Measurements from ENCODE around the gene IFNAR2. TPM values are rescaled to one million over a fixed set of nuclear protein-coding genes. Genes with fewer than 3 reads are reported as not detected.

IFNAR2 gene
- total RNA-seq, result 9.0 TPM

DNA sequence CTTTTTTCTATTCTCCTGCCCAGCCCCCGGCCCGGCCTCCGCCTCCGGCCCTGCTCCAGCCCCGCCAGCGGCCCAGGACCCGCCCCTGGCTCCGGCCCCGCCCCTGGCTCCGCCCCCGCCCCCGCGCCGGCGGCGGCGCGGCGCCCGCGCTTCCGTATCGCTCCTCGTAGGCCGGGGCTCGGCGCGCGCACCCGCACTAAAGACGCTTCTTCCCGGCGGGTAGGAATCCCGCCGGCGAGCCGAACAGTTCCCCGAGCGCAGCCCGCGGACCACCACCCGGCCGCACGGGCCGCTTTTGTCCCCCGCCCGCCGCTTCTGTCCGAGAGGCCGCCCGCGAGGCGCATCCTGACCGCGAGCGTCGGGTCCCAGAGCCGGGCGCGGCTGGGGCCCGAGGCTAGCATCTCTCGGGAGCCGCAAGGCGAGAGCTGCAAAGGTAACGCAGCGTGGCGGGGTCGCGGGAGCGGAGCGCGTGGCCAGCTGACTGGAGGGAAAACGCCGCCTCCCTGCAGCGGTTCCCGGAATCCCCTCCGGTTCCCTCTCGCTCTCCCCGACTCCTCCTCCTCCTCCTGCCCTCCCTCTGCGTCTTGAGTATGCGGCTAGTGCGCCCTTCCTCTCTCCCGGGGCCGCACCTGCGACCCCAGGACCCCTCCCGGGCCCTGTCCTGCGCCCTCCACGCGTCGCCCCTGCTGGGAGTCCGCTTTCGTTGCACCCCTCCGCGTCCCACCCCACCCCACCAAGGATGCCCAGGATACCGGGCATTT lies at the start of gene IFNAR2:
Gene IFNAR2, plus strand, starts transcription at position 155 of the 761 bp plus-strand sequence. CDS start 11,985 bp downstream, outside the sequence.
- peak; percentile 41 for DNase-seq

DNA sequence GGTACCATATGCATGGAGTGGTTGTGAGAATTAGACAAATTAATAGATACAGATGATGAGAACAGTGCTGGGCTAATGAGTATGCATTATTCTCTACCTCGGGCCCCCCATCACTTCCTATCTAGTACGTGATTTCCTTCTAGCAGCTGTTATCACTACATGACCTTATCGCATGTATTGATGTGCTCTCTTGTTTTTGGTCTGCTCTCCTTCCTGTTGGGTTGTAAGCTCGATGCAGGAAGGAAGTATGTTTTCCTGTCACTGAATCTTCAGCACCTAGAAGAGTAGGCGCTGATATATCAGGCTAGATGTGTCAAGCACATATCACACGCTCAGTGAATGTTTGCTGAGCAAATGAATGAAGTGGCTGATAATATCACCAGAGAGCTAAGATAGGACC lies 43.9 kb upstream of the IFNAR2 start:
- DNase-seq, result no peak

DNA sequence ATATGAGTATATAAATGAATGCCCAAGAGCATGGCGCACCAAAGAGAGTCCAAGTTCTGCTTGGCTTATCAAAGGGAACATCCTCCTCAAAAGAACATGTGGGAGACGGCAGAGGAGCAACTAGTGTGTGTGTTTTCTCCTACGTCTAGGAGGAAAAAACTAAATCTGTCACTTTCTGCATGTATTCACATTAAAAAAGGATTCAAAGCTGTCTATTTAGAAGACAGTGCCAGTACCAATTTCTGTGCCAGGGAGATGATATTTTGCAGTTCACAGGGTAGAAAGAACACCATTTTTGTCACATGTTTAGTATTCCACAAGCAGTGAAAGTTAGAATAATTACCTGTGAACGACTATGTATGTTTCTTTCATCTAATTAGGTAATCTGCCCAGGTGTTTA lies 42.5 kb upstream of the IFNAR2 start:
- DNase-seq, result no peak

DNA sequence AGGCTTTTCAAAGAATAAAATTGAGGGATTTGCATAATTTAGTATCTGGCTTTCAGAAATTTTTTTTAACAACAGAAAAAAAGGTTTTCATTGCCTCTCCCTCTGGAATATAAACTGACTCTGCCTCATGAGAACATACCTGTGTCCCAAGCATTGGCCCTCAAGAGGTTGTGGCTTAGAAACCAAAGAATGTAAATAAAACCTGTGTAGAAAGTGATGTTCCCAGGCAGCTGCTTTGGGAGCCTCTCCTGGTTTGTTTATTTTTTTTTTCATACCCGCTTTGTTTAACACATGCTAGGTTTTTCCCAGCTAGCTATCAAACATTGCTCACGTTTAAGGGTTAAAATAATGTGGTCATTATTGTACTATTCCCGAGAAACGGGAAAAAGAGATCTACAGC lies 40.5 kb upstream of the IFNAR2 start:
- DNase-seq, result no peak

DNA sequence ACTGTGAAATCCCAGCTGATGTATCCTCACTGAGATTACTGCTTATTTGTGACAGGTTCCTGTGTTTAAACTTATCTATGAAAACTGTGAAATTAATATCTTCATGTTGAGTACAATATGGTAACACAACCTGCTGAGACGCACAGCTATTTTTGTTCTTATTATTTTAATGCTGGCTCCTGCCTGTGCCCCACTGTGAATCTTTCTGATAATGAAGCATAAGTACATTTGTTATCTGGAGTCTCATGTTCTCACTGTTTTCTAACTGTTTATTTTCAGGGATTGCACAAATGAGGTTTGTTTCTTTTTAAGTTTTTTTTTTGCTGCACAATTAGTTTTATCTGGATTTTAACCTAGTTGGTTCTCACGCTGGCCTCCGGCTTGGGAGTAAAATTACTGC lies 39.9 kb upstream of the IFNAR2 start:
- no peak for DNase-seq

DNA sequence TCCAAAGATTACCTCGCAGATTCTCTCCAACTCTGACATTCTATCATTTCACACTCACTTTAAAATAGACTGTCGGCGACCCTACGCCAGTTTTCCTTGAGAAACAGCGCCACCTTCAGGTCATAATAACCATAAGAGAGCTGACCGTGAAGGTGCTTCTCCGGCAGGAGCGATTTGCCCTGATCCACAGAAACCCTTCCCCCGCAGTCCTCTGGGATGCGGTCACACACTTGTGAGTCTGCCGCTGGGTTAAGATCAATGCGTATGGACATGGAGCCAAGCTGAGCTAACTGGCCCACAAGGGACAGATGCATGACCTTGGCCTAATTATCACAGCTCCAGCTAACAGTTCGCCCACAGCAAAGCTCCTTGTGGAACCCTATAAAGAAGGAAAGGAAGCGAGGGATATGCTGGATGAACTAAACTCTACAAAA lies 32.8 kb upstream of the IFNAR2 start:
- DNase-seq, result peak; percentile 12

DNA sequence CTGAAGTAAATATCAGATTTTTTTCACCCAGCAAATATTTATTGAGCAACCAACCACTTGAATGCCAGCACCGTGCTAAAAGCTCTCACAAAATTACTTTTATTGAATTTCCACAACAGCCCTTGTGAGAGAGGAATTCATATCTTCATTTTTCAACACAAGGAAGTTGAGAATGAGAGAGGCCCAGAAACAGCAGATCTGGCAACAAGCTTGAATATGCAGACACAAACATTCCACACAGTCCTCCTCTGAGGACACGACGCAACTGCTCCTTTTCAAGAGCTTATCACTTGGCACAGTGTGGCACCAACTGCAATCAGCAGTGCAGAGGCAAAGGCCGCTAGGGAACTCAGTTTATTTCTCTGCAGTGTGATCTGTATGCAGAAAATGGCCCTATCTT lies 32.2 kb upstream of the IFNAR2 start:
- DNase-seq, result no peak

DNA sequence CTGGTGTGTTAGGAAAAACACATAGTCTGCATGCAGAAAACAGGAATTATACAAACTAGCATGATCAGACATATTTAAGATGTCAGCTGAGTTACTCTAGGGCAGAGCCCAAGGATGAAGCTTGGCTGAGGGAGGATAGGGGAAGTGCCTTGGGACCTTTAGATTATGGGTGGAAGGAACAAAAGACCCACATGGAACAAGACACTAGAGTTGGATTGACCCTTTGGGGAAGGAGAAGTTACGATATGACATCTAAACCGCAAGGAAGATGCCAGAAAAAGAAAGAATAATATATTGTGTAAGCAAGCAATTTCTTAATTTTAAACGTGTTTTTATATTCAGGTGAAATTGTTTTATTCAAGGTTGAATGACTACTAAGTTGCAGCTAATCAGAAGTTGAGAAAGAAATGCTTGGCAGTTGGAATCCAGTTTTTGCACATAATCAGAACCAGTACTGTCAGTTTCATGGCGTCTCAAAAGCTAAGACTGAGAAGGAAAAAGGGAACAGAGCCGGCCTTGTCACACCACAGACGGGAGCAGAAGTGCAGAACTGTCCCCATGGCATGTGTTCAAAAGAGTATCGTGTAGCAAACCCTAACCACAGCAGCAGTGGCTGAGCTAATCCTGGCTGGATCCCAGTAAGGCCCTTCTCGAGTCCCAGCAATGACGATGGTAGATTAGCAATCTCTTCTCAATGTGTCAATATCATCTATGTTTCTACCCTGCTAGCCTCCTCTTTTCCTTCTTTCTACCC lies 31.2 kb upstream of the IFNAR2 start:
- no peak for DNase-seq

DNA sequence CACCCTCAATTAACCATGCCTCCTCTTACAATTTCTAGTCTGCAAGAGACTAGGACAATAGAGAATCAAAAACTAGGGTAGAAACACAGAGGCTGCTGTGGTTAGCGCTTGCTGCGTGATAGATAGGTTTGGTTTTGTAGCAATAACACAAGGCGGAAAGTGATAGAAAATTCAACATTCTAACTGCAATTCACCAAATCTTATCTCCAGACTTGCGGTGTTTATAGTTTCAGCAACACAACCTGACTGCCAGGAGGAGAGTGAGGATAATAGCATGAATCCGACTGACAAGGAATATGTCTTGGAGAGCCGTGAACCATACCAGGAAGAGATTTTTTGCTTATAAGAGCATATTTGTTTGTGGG lies 30.7 kb upstream of the IFNAR2 start:
- no peak for DNase-seq

DNA sequence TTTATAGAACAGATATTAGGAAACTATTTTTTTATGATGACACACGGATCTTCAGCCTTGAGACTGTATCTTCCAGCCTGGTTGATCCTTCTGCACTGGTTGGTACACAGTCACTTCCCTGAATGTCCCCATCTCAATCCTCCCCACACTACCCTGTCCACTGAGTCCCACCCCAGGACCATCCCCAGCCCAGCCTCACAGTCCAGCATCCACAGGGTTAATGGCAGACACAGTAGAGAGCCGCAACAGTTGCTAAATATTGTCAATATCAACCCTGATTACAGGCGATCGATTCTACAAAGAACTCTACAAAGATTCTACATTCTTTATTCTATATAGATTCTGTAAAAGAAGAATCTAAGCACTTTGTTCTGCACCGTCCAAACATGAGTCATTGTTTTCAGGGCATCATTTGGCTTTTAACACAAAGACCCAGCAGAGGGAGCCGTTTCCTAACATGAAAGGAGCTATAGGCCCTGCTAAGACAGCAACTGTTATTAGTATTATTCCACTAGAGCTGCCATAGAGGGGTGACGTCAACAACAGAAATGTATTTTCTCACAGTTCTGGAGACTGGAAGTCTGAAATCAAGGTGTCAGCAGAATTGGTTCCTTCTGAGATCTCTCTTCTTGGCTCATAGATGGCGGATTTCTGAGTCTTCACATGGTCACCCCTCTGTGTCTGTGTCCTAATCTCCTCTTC lies 30.1 kb upstream of the IFNAR2 start:
- DNase-seq, result peak; percentile 97

DNA sequence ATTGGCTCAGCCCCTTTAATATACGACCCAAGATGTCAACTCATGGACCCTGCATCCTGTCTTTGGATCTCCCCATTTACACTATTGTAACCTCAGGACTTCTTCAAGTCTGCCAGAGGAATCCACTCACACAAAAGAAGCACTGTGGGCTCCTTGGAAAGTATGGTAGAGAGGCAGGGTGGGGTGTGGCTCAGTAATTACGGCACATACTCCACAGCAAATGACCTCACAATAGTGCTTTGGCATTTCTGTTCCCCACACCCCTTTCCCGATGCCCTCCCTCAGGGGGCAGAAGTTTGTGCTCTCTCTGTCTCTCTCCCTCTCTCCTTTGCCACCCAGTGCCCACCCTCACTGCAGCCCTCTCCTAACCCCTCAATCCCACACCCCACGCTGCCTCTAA lies 27.8 kb upstream of the IFNAR2 start:
- peak; percentile 19 for DNase-seq

DNA sequence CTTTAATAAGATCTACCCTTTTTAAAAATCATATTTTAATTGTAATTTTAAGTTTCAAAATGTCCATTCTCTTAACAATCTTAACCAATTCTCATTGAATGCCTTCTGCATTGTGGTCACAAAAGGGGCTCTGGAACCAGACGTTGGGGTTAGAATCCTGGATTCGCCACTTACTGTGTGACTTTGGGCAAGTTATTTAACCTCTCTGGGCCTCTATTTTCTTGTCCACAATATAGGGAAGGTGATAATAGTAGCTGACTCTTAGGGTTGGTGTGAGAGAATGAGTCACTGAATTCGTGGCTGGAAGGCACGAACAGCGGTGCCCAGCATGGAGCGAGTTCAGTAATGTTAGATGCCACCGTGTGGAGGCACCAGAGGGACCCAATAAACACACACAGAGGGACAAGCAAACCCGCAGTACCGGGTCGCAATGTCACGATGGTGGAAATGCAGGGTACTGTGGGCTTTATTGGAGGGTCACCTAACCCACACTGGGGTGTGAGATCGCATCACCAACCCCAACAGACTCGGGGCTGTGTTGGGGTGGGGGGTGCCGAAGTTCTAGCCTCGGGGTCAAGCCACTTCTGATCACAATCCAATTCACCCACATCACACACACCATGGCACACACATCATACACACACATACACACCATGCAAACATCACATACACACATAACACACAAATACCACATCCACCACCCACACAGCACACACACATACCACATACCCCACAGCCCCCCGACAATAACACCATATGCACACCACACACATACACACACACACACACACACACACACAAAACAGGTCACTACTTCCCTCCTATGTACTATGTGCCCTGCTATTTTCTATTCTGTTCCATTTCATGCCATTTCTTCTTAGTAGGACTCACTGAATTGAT lies 27.0 kb upstream of the IFNAR2 start:
- DNase-seq, result no peak

DNA sequence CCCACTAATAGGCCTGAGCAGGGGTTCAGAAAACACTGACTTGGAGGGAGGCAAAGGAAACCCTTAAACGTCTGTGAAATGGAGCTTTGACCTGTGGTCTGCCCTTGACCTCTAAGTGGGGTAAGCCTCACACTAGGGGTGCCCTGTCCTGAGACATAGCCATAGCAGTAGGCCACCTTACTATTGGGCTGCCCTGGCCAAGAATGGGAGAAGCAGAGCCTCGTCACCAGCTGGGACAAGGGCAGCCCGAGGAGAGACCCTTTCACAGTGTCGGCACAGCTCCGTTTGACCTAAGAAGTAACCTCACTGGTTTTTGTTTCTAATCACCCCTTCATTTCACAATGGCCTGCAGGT lies 26.4 kb upstream of the IFNAR2 start:
- no peak for DNase-seq

DNA sequence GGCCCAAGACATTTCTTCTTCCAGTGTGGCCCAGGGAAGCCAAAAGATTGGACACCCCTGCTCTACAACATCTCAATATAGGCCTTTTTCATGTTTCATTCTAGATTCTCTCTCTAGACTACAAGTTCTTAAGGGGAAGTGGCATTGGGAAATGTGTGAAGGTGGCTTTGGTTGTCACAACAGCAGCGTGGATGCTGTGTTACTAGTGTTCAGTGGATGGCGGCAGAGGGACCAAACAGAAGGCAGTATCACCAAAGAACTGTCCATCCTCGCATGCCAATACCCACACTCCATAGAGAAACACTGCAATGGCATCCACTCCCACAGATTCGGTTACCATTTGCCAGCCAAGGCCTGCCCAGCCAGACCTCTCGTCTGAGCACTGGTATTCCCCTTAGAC lies 24.3 kb upstream of the IFNAR2 start:
- no peak for DNase-seq

DNA sequence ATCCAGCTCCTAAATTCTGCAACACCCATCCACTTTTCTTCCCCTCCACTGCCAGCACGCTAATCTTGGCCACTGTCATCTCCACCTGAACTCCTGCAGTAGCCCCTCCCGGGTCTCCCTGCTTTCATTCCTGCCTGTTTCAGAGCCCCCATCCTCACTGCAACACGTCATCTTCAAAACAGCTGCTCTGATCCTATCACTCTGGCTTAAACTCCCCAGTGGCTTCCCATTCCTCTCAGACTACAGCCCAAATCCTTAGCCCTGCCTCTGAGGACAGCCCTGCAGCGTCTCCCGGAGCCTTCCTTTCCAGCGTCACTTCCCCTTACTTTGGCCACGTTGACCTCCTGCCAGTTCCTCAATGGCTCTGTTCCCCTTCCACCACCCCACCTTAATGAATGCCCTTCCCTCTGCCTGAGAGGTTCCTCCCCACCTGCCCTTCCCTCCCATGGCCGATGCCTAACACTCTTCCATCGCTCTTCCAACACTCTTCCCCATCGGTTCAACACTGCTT lies 22.9 kb upstream of the IFNAR2 start:
- no peak for DNase-seq

DNA sequence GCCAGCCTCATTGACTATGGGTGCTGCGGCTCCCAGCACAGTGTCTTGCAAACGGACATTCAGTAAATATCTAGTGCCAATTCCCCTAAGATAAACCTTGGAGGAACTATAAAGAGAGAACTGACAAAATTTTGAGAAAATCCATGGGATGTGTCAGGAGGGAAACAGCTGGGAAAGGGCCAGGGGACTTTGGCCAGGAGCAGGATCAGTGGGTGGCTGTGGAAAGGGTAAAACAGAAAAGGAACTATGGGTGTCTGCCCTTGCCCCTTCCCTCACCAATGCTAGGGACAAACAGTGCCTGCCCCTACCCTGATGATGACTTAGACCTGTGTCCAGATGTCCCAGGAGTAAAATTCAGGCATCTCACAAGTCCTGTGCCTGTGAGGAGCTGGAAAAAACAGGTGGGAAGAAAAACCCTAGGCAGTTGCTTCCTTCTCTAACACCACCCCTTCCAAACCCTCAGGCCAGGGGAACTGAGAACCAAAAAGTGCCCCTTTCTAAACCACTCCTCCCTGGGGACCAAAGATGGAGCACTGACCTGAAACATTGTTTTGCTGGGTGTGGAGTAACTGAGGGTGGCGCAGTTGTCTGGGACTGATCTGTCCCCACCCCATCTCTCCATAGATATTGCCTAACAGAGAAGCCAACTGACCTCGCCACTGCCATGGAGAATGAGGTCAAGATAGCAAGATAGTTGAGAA lies 22.1 kb upstream of the IFNAR2 start:
- no peak for DNase-seq

DNA sequence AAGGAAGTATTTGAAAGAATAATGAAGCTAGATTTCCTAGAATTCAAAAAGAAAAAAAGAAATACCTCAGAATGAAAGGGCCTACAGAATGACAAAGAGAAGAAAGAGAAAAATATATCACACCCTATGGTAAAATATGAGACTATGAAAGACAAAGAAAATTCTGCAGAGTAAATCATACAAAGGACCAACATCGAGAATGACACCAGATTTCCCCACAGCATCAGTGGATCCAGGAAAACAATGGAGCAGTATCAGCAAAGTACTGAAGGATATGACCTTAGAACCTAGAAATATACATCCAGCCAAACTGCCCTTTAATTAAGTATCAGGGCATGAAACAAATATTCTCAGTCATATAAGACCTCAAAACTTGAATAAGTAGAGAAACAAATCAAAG lies 21.2 kb upstream of the IFNAR2 start:
- DNase-seq, result no peak

DNA sequence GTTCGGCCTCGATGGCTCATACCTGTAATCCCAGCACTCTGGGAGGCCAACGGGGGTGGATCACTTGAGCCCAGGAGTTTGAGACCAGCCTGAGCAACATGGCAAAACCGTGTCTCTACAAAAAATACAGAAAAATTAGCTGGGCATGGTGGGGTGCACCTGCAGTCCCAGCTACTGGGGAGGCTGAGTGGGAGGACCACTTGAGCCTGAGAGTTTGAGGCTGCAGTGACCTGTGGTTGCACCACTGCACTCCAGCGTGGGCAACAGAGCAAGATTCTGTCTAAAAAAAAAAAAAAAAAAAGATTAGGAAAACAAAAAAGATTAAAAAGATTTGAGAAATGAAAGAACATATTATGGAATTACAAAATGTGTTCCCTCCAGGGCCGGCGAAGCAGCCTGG lies 18.4 kb upstream of the IFNAR2 start:
- DNase-seq, result no peak

DNA sequence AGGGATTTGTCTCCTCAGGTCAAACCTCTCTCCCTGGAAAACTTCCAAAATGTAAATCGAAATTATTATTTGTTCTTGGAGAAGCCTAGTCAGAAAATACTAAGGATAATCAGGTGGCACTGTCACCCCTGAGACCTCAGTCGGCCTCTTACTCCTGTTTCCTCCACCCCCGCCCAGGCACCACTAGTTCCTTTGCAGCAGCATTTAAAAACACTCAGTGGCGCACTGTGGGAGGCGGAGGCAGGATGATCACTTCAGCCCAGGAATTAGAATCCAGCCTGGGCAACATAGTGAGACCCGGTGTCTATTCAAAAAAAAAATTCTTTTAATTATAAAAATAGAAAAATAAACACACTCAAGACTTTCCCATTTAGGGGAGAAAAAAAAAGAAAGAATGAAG lies 18.0 kb upstream of the IFNAR2 start:
- DNase-seq, result no peak

DNA sequence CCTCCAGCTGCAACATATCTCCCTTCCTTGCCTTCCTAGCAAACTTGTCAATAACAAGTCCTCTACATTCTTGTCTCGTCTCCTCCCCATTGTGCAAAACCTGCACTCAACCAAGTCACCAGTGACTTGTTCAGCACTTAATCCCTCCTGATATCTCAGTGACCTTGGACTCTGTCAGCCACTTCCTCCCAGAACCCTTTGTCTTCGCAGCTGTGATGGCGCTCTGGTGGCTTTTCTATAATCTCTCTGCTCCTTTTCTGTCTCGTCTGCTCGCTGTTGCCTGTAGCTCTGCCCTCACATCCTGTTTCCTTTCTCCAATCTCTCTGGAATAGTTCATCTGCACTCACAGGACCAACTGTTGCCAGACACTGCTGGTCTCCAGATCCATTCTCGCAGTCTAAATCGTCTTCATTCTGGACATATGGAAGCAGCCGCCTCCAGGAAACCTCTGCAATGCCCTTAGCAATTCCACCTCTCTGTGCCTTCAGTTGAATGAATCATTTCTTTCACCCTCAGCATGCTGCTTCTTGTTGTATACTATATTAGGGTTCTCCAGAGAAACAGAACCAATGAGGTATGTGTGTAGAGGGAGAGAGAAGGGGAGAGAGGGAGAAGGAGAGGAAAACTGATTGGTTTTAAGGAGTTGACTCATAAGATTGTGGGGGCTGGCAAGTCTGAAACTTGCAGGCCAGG lies 17.4 kb upstream of the IFNAR2 start:
- no peak for DNase-seq

DNA sequence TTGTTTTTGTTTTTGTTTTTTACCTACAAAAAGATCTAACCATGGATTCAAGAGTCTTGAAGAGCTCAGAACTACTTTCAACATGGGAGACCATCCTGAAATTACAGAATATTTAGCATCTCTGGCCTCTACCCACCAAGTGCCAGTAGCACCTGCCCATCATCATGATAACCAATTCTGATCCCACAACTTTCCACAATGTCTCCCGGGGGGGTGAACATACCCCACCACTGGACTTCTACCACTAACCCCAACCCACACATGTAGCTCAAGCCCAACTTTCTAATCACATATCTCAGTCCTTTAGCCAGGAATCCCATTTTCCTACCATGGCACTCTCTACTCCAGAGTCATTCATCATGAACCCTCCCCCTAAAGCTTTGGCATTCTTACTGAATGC lies 15.7 kb upstream of the IFNAR2 start:
- DNase-seq, result no peak
